Ovary (tissue), 9 donors: Measurements from ENCODE around the gene GDPGP1. TPM values are rescaled to one million over a fixed set of nuclear protein-coding genes. Genes with fewer than 3 reads are reported as not detected.

Experiments used
- DNase-seq, 5 donors: peaks; one replicate each; pipeline ENCODE4 v3.0.0-alpha.2; 2019 to 2020
- H3K27ac ChIP-seq, 2 donors: fragments of 200-600 bp; one replicate each; pipeline versions ENCODE4 v1.5.1 to v1.8.0; 2019 to 2022
- H3K27me3 ChIP-seq: fragments of 200-600 bp; one replicate; pipeline ENCODE4 v1.8.0; 2022
- H3K36me3 ChIP-seq: fragments of 200-600 bp; sonication (generic); one replicate; pipeline ENCODE4 v1.5.1; 2019
- H3K4me1 ChIP-seq: one replicate; pipeline ENCODE4 v1.8.1; 2013; ENCODE audit warnings: mild to moderate bottlenecking, moderate library complexity; ENCODE audit not compliant: insufficient read depth
- H3K4me3 ChIP-seq: fragments of 200-600 bp; sonication (generic); one replicate; pipeline ENCODE4 v1.5.1; 2017
- H3K9me3 ChIP-seq, 2 donors: fragments of 200-600 bp in 1 of 2; sonication (generic) in 1 of 2; one replicate each; pipeline versions ENCODE4 v1.5.1 to v1.8.1; 2013 to 2019; ENCODE audit warnings: mild to moderate bottlenecking in 1 of 2, moderate library complexity in 1 of 2
- EP300 ChIP-seq: sonication (generic); formaldehyde crosslinking; IDR thresholded peaks from one replicate; pipeline ENCODE4 v1.6.1; 2017; ENCODE audit warnings: antibody characterized with exemption
- POLR2A ChIP-seq: fragments of 450-650 bp; IDR thresholded peaks from one replicate; pipeline ENCODE4 v1.6.1; 2017; ENCODE audit warnings: antibody characterized with exemption, mild to moderate bottlenecking, moderate library complexity
- WGBS, 3 donors: extraction: QIAGEN DNeasy Blood & Tissue Kit in 1 of 3; methylation state at CpG; one replicate each; pipeline versions ENCODE4 v1.1.5 to v1.1.7; 2013 to 2017; 5-methylcytosine and 5-hydroxymethylcytosine counted together
- intact Hi-C, 4 donors: fragments of 100-400 bp; cut with DNase I; formaldehyde crosslinking; loops; one replicate each; pipeline versions ENCODE4 v1.11.0 to v1.15.1; 2022 to 2023
- polyA plus RNA-seq, 2 donors: library from polyadenylated mRNA; stranded (reverse); fragments of 200-250 nt in 1 of 2; fragments of 350-450 nt in 1 of 2; fragmentation: Illumina TruSeq in 1 of 2; extraction: RNeasy Lipid Tissue Mini Kit (QIAGEN cat#74804) in 1 of 2; gene quantifications; one replicate each; pipeline ENCODE4 v1.2.3, GENCODE V29; 2013 to 2014
- total RNA-seq, 7 donors: library from RNA; depleted of rRNA in 2 of 7; stranded (reverse); fragments of >200 nt in 2 of 7; fragmentation: NEBNext Ultra II Directional in 3 of 7; extraction: Animal tissue kit (Norgen Biotek cat#: 25700) in 3 of 7; gene quantifications; one replicate each; pipeline versions ENCODE4 v1.1.0 to v1.2.4, GENCODE V29; 2016 to 2023
- TF ChIP-seq, protein P1 (sequence below), 3 donors: fragments of 450-650 bp in 2 of 3; fragments of 200-600 bp in 1 of 3; IDR thresholded peaks; one replicate each; pipeline versions ENCODE4 v1.5.1 to v1.8.0; 2016 to 2022; ENCODE audit warnings: antibody characterized with exemption in 3 of 3, mild to moderate bottlenecking in 1 of 3
- donor health status: DM: no; HTN: no; CAD: no; lungs with moderate emphysema.
- donor health status: DM: no; HTN: no; CAD: no.
- donor health status: Bipolar disorder and iron deficiency.
- donor health status: DM: yes; HTN: yes; CAD: no.
- donor health status: DM: no; HTN: no; CAD: no.
- donor health status: DM: yes; HTN: yes; CAD: no.

Gene GDPGP1
- total and polyA plus RNA-seq, 9 donors = 2.0 to 9.3 (median 5.8) TPM

- Histone ChIP-seq H3K27ac (no peak overlapping the region), H3K9me3 (no peaks in the 10 kb centered on the region), H3K4me1 (peaks cover 4% of the 10 kb centered on the region), H3K27me3 (no peaks in the 10 kb centered on the region), H3K4me3 (no peak overlapping the region), H3K36me3 (no peaks in the 10 kb centered on the region)
- DNase-seq = no peak
- TF ChIP-seq, protein P1, sequence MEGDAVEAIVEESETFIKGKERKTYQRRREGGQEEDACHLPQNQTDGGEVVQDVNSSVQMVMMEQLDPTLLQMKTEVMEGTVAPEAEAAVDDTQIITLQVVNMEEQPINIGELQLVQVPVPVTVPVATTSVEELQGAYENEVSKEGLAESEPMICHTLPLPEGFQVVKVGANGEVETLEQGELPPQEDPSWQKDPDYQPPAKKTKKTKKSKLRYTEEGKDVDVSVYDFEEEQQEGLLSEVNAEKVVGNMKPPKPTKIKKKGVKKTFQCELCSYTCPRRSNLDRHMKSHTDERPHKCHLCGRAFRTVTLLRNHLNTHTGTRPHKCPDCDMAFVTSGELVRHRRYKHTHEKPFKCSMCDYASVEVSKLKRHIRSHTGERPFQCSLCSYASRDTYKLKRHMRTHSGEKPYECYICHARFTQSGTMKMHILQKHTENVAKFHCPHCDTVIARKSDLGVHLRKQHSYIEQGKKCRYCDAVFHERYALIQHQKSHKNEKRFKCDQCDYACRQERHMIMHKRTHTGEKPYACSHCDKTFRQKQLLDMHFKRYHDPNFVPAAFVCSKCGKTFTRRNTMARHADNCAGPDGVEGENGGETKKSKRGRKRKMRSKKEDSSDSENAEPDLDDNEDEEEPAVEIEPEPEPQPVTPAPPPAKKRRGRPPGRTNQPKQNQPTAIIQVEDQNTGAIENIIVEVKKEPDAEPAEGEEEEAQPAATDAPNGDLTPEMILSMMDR (IDR thresholded peaks at IDR 0.05) = no peak
- no peak for TF ChIP-seq EP300
- TF ChIP-seq POLR2A = no peak
- intact Hi-C loops = loop anchor here in 1 of 4 donors (5.0 kb wide), 1 partner anchor 68 kb away; no protein-coding TSS in a partner anchor
- WGBS, 3 donors = 82 to 91% (median 85%) methylated on average over 8 of the region's 8 CpGs
These were observed 3.4 kb upstream of the GDPGP1 start for GRCh38 chr15:90230610-90231009.

DNA sequence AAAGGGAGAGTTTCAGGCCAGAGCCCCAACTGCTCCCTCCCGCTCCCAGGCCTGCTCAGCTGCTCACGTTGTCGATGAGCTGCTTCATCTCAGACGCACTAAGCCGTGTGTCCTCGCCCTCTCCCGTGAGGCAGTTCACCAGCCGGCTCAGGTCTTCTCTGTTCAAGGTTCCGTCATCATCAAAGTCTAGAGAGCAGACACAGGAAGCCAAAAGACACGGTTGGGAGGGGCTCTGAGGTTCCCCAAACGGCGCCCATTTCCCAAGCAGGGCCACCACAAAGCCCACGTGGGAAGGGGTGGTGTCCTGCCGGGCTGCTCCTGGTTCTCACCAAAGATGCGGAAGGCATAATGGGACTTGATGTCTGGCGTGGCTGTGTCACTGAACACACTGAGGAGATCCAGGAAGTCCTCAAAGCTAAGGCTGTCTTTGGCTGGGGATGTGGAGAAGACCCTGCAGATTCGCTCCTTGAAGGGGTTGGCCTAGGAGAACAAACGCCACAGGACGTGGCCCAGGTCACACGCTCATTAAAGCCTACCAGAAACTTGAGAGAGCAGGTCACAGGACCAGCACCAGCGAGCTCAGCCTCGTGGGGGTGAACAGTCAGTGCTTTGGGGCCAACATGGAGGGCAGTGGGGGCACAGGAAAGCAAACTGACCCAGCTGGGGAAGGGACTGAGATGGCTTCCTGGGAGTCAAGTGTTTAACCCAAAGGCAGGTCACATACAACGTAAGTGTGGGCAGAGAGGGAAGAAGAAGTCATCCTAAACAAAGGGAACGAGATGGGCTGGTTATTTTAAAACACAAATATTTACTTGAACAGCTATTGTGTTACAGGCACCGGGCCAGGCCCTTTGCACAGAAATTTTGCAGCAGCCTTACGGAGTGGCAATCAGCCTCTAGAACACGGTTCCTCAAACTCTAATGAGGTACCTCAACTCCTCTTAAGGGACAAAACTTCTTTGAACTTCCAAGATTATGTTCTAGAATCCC lies 2.7 kb upstream of the GDPGP1 start:
- H3K27ac ChIP-seq = no peak overlapping the region
- H3K4me1 ChIP-seq = peaks cover 4% of the 10 kb centered on the region
- DNase-seq = no peak
- 70 to 73% (median 72%) methylated on average over 27 of the region's 27 CpGs for WGBS, 3 donors
- TF ChIP-seq, protein P1 (IDR thresholded peaks at IDR 0.05) = no peak
- no peak for TF ChIP-seq EP300
- no peak for TF ChIP-seq POLR2A
- intact Hi-C loops = loop anchor here in 1 of 4 donors (5.0 kb wide), 1 partner anchor 69 kb away; no protein-coding TSS in a partner anchor
- no peaks in the 10 kb centered on the region for H3K27me3 ChIP-seq
- no peaks in the 10 kb centered on the region for H3K9me3 ChIP-seq
- no peak overlapping the region for H3K4me3 ChIP-seq
- H3K36me3 ChIP-seq = no peaks in the 10 kb centered on the region

DNA sequence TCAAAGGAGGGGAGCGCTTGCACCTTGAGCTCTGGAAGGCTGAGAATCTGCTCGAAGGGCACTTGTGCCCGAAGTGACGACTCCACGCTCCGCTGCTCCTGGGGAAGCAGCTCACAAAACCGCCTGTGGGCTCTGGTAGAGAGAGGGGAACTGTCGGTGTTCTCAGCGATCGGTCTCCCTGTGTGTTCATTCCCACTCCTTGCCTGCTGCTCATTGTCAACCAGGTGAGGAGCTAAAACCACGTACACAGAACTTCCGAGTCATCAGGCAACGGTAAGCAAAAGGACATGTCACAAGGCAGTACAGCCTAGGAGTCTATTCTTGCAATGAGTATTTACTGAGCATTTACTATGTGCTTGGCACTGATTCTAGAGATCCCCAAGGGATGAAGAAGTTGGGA lies 1.8 kb upstream of the GDPGP1 start:
- Histone ChIP-seq H3K27me3 (no peaks in the 10 kb centered on the region), H3K4me3 (no peak overlapping the region), H3K4me1 (peaks cover 4% of the 10 kb centered on the region), H3K36me3 (no peaks in the 10 kb centered on the region), H3K9me3 (no peaks in the 10 kb centered on the region), H3K27ac (no peak overlapping the region)
- WGBS, 3 donors = 85 to 91% (median 87%) methylated on average over 13 of the region's 13 CpGs
- intact Hi-C loops = loop anchor here in 1 of 4 donors (5.0 kb wide), 1 partner anchor 70 kb away; no protein-coding TSS in a partner anchor
- TF ChIP-seq, protein P1 (IDR thresholded peaks at IDR 0.05) = no peak
- TF ChIP-seq EP300 = no peak
- TF ChIP-seq POLR2A = no peak
- no peak for DNase-seq

DNA sequence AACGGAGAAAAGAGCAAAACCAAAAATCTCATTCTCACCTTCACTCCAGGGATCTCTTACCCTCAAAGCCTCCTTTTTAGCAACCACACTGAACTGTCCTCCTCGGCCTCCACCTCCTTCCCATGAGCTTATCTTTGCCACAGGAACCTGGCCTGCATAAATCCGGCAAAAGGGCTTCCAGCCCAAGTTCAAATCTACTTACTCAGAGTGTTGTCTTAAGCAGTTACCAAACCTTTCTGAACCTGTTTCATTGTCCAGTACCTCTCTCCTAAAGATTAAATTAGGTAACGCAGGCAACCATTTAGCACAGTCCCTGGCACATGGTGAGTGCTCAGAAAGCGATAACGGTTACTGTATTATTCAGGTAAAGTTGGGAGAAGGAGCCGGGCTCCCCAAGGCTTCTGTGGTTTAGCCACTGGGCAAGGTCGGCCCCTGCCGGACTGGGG lies 1.0 kb upstream of the GDPGP1 start:
- TF ChIP-seq POLR2A = no peak
- TF ChIP-seq, protein P1 (IDR thresholded peaks at IDR 0.05) = peak in 2 of 3 donors; percentile 15 to 51
- H3K9me3 ChIP-seq = no peaks in the 10 kb centered on the region
- WGBS, 3 donors = 10 to 11% (median 11%) methylated on average over 9 of the region's 9 CpGs
- H3K27me3 ChIP-seq = no peaks in the 10 kb centered on the region
- intact Hi-C loops = loop anchor here in 1 of 4 donors (5.0 kb wide), 1 partner anchor 71 kb away; no protein-coding TSS in a partner anchor
- no peak for DNase-seq
- H3K4me3 ChIP-seq = peak overlapping the region; percentile 66
- no peaks in the 10 kb centered on the region for H3K36me3 ChIP-seq
- H3K27ac ChIP-seq = peak overlapping the region; percentile 47 to 77
- peaks cover 4% of the 10 kb centered on the region for H3K4me1 ChIP-seq
